ENCODE data around the gene WWTR1. TPM values are rescaled to one million over a fixed set of nuclear protein-coding genes. Genes with fewer than 3 reads are reported as not detected.

Gene WWTR1
- polyA plus RNA-seq, 1 experiment, result 164 TPM

DNA sequence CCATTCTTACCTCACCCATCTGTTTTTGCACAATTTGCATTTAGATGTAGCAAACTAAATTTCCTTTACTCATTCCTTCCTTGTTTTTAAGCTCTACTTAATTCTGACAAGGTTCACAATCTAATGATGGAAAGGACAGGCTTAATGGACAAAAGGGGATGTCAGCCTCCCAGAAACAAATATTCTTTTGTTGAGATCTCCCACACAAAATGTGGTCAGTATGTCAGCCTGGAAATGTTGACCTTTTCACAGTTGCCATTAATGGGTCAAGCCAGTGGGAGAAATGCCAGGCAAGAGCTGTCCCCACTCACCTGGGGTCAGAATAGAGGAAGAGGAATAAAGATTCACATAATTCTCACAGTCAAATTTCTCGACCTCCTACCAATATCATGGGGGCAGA, 27.0 kb downstream of the WWTR1 start:
- no peak for DNase-seq (ENCODE audit: low read depth, low spot score)
- no peaks in the 10 kb centered on the region; the same call in 1 of the 2 replicates for H3K9me3 ChIP-seq (ENCODE audit: control insufficient read depth, insufficient read depth, low read length)
- TF ChIP-seq, protein P1, sequence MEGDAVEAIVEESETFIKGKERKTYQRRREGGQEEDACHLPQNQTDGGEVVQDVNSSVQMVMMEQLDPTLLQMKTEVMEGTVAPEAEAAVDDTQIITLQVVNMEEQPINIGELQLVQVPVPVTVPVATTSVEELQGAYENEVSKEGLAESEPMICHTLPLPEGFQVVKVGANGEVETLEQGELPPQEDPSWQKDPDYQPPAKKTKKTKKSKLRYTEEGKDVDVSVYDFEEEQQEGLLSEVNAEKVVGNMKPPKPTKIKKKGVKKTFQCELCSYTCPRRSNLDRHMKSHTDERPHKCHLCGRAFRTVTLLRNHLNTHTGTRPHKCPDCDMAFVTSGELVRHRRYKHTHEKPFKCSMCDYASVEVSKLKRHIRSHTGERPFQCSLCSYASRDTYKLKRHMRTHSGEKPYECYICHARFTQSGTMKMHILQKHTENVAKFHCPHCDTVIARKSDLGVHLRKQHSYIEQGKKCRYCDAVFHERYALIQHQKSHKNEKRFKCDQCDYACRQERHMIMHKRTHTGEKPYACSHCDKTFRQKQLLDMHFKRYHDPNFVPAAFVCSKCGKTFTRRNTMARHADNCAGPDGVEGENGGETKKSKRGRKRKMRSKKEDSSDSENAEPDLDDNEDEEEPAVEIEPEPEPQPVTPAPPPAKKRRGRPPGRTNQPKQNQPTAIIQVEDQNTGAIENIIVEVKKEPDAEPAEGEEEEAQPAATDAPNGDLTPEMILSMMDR (IDR thresholded peaks at IDR 0.05; ENCODE audit: low read depth, low read length), result no peak
- POLR2A ChIA-PET, result no interaction called here
- no peaks in the 10 kb centered on the region for H3K27me3 ChIP-seq (ENCODE audit: control insufficient read depth, insufficient read depth, low read length)
- CTCF ChIA-PET, result no interaction called here
- no peak overlapping the region for H3K27ac ChIP-seq (ENCODE audit: low read depth, low read length)
- H3K4me3 ChIP-seq (ENCODE audit: low read depth, low read length), result no peak overlapping the region

DNA sequence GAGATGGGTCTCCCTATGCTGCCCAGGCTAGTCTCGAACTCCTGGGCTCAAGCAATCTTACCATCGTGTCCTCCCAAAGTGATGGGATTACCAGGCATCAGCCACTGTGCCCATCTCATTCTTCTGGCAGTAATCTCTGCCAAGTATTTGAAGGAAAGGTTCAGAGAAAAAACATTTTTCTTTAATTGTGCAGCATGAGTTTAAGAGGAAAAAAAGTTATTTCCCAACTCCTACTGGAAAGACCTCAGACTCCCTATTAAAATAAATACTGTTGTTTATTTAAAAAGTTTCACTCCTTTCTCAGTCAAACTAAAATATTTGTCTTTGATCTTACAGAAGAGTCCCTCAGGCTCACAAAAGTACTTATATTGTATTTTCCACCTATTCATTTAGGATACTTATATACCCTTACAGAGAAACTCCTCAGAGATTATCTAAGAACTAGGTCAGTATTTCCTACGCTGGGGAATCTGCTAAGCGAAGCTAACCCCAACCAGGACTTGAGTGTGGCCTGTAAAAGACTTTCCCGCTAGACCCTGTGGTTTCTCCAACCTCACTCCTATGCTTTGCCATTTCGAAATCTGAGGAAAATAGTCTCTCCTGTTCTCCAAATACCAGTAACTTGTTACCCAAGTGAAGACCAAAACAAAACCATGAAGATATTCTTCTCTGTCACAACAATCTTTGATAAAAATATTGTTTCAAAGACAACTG, 28.7 kb downstream of the WWTR1 start:
- TF ChIP-seq, protein P1 (IDR thresholded peaks at IDR 0.05; ENCODE audit: low read depth, low read length), result no peak
- Histone ChIP-seq H3K4me3 (ENCODE audit: low read depth, low read length) (no peak overlapping the region), H3K9me3 (ENCODE audit: control insufficient read depth, insufficient read depth, low read length) (no peaks in the 10 kb centered on the region; the same call in 1 of the 2 replicates), H3K27ac (ENCODE audit: low read depth, low read length) (no peak overlapping the region), H3K27me3 (ENCODE audit: control insufficient read depth, insufficient read depth, low read length) (no peaks in the 10 kb centered on the region)
- POLR2A ChIA-PET, result no interaction called here
- no peak for DNase-seq (ENCODE audit: low read depth, low spot score)
- CTCF ChIA-PET, result no interaction called here

DNA sequence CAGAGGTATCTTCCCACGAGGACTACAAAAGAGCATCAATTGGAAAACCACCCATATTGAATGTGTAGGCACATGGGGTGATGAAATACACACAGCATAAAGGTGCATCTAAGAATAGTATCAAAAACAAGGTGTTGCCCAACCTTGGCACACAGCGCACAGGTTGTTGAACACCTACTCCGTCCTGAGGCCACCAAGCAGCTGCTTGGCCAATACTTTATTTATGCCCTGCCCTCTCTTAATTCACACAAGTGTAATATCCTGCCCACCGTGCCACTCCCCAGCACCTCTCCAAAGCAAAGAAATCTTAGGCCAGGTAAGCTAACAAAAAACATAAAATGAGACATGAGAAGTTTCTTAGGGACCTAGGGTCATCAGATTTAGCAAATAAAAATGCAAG, 31.2 kb downstream of the WWTR1 start:
- no peaks in the 10 kb centered on the region; the same call in 1 of the 2 replicates for H3K9me3 ChIP-seq (ENCODE audit: control insufficient read depth, insufficient read depth, low read length)
- no peak overlapping the region for H3K27ac ChIP-seq (ENCODE audit: low read depth, low read length)
- POLR2A ChIA-PET, result no interaction called here
- TF ChIP-seq, protein P1 (IDR thresholded peaks at IDR 0.05; ENCODE audit: low read depth, low read length), result no peak
- CTCF ChIA-PET, result interaction anchor here (0.6 kb wide), 1 partner anchor 274 kb away, joined by 3 read pairs; no protein-coding TSS in a partner anchor
- no peak overlapping the region for H3K4me3 ChIP-seq (ENCODE audit: low read depth, low read length)
- no peaks in the 10 kb centered on the region for H3K27me3 ChIP-seq (ENCODE audit: control insufficient read depth, insufficient read depth, low read length)
- no peak for DNase-seq (ENCODE audit: low read depth, low spot score)

DNA sequence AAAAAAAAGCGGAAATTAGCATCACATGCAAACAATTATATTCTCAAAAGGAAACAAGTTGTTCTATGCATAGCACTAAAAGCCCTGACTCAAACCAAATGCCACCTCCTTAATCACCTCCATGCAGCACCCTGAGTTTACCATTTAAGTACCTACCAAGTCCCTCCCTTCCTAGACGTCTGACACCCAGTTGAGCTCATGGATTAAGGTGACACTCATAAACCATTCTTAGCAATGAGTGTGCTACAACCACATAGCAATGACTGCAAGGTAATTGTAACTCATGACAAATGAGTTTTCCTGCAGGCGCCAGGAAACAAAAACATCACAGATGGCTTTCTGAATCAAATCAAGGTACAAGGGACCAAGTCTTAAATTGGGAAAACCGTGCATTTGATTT, 32.0 kb downstream of the WWTR1 start:
- no peak overlapping the region for H3K27ac ChIP-seq (ENCODE audit: low read depth, low read length)
- TF ChIP-seq, protein P1 (IDR thresholded peaks at IDR 0.05; ENCODE audit: low read depth, low read length), result no peak
- no peak overlapping the region for H3K4me3 ChIP-seq (ENCODE audit: low read depth, low read length)
- H3K27me3 ChIP-seq (ENCODE audit: control insufficient read depth, insufficient read depth, low read length), result no peaks in the 10 kb centered on the region
- no peak for DNase-seq (ENCODE audit: low read depth, low spot score)
- no peaks in the 10 kb centered on the region; the same call in 1 of the 2 replicates for H3K9me3 ChIP-seq (ENCODE audit: control insufficient read depth, insufficient read depth, low read length)
- ChIA-PET CTCF (no interaction called here), POLR2A (no interaction called here)

DNA sequence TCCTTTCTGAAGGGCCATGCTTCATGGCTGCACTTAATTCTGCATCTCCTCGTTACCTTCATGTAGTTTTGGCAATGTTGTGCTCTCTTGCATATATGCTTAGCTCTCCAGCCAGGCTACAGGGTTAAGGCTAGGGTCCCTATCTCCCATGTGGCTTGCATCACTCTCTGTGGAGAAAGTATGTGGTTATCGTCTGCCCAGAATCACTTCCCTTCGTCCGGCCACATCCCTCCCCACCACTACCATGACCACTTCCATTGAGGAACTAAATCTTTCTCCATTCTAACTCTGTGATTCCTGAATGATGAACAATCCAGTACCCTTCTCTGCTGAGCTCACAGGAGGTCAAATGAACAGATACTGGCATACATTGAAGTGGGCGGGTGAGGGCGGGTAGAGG, 34.0 kb downstream of the WWTR1 start:
- Histone ChIP-seq H3K9me3 (ENCODE audit: control insufficient read depth, insufficient read depth, low read length) (no peaks in the 10 kb centered on the region; the same call in 1 of the 2 replicates), H3K4me3 (ENCODE audit: low read depth, low read length) (no peak overlapping the region), H3K27ac (ENCODE audit: low read depth, low read length) (no peak overlapping the region), H3K27me3 (ENCODE audit: control insufficient read depth, insufficient read depth, low read length) (no peaks in the 10 kb centered on the region)
- TF ChIP-seq, protein P1 (IDR thresholded peaks at IDR 0.05; ENCODE audit: low read depth, low read length), result no peak
- DNase-seq (ENCODE audit: low read depth, low spot score), result no peak
- ChIA-PET POLR2A (no interaction called here), CTCF (interaction anchor here (0.6 kb wide), 1 partner anchor 84 kb away, joined by 4 read pairs; no protein-coding TSS in a partner anchor)
